Measurements from ENCODE around the gene PNKD.

PNKD gene

DNA sequence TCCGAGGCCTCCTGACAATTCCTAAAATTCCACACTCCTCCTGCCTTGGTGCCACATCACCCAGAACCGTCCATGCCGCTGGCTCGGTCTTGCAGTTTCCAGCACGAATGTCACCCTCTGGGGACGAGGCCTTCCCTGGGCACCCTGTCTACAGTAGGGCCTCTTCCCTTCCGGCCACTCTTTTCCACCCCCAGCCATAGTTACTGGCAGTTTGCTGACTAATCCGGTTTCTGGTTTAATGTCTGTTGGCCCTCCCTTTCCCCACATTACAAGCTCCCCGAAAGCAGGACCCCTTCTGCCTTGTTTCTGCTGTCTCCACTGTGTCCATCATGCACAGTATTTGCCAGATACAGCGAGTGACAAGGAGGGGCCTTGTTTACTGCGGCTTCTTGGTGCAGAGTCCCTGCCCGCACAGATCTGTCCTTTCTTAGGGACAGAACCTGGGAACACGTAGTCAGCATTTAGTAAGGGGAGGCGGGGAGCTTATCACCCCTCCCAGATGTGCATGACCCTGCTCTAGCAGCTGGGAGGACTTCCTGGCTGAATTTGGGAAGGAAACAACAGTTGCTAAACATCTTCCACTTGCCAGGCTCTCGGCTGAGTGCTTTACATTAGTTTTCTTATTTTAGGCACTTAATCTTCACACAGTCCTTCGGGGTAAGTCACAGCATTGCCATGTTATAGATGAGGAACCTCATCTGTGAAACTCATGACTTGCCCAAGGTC is 62.8 kb downstream of the PNKD start:
- H3K4me2 ChIP-seq (ENCODE audit: low read length) = no peak overlapping the region
- H3K4me3 ChIP-seq (ENCODE audit: low read depth, low read length, poor library complexity, severe bottlenecking) = no peak overlapping the region

DNA sequence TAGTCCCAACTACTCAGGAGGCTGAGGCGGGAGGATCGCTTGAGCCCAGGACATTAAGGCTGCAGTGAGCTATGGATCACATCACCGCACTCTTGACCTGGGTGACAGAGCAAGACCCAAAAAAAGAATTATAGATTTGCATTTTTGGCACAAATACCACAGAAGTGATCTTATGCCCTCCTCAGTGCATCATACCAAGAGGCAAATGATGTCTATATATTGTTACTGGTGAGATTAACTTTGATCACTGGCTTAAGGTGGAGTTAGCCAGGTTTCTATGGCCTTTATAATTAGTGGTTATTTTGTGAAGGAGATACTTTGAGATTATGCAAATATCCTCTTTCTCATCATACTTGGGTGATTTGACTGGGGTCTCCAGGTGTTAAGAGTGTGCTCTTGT is 64.2 kb downstream of the PNKD start:
- Histone ChIP-seq H3K79me2 (ENCODE audit: insufficient read depth, low read length) (no peaks in the 10 kb centered on the region), H3K4me3 (ENCODE audit: low read depth, low read length, poor library complexity, severe bottlenecking) (no peak overlapping the region), H3K36me3 (ENCODE audit: insufficient read depth, low read length) (no peaks in the 10 kb centered on the region; the same call in 1 of the 2 replicates), H2AFZ (ENCODE audit: low read length) (no peak overlapping the region), H3K9me2 (ENCODE audit: low read depth, low read length) (no peaks in the 10 kb centered on the region), H3K9me3 (ENCODE audit: low read length) (peaks cover 5% of the 10 kb centered on the region; the same call in 1 of the 2 replicates), H4K20me1 (ENCODE audit: insufficient read depth, low read length) (no peaks in the 10 kb centered on the region), H3K27me3 (ENCODE audit: insufficient read depth, low read length) (peaks cover 14% of the 10 kb centered on the region), H3K9ac (ENCODE audit: low read length) (no peak overlapping the region), H3K27ac (ENCODE audit: low read depth, low read length, poor library complexity, severe bottlenecking) (no peak overlapping the region), H3K4me1 (ENCODE audit: insufficient read depth, low read length, severe bottlenecking) (no peaks in the 10 kb centered on the region), H3F3A (ENCODE audit: insufficient read depth, low read length) (no peaks in the 10 kb centered on the region), H3K4me2 (ENCODE audit: low read length) (no peak overlapping the region)
- TF ChIP-seq, protein P1, sequence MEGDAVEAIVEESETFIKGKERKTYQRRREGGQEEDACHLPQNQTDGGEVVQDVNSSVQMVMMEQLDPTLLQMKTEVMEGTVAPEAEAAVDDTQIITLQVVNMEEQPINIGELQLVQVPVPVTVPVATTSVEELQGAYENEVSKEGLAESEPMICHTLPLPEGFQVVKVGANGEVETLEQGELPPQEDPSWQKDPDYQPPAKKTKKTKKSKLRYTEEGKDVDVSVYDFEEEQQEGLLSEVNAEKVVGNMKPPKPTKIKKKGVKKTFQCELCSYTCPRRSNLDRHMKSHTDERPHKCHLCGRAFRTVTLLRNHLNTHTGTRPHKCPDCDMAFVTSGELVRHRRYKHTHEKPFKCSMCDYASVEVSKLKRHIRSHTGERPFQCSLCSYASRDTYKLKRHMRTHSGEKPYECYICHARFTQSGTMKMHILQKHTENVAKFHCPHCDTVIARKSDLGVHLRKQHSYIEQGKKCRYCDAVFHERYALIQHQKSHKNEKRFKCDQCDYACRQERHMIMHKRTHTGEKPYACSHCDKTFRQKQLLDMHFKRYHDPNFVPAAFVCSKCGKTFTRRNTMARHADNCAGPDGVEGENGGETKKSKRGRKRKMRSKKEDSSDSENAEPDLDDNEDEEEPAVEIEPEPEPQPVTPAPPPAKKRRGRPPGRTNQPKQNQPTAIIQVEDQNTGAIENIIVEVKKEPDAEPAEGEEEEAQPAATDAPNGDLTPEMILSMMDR (IDR thresholded peaks at IDR 0.05; ENCODE audit: low read length) = no peak
- no peak for TF ChIP-seq EZH2 (IDR thresholded peaks at IDR 0.05; ENCODE audit: borderline replicate concordance, low read length)

More for the DNA sequence above, 62.8 kb downstream of the PNKD start:
- Histone ChIP-seq H3K9ac (ENCODE audit: low read length) (no peak overlapping the region), H3K27me3 (ENCODE audit: insufficient read depth, low read length) (peaks cover 14% of the 10 kb centered on the region), H4K20me1 (ENCODE audit: insufficient read depth, low read length) (no peaks in the 10 kb centered on the region), H3K9me3 (ENCODE audit: low read length) (peaks cover 5% of the 10 kb centered on the region; the same call in 1 of the 2 replicates), H2AFZ (ENCODE audit: low read length) (no peak overlapping the region), H3K4me1 (ENCODE audit: insufficient read depth, low read length, severe bottlenecking) (no peaks in the 10 kb centered on the region), H3K79me2 (ENCODE audit: insufficient read depth, low read length) (no peaks in the 10 kb centered on the region), H3F3A (ENCODE audit: insufficient read depth, low read length) (no peaks in the 10 kb centered on the region), H3K9me2 (ENCODE audit: low read depth, low read length) (no peaks in the 10 kb centered on the region), H3K27ac (ENCODE audit: low read depth, low read length, poor library complexity, severe bottlenecking) (no peak overlapping the region), H3K36me3 (ENCODE audit: insufficient read depth, low read length) (no peaks in the 10 kb centered on the region; the same call in 1 of the 2 replicates)
- no peak for TF ChIP-seq EZH2 (IDR thresholded peaks at IDR 0.05; ENCODE audit: borderline replicate concordance, low read length)
- TF ChIP-seq, protein P1 (IDR thresholded peaks at IDR 0.05; ENCODE audit: low read length) = no peak

DNA sequence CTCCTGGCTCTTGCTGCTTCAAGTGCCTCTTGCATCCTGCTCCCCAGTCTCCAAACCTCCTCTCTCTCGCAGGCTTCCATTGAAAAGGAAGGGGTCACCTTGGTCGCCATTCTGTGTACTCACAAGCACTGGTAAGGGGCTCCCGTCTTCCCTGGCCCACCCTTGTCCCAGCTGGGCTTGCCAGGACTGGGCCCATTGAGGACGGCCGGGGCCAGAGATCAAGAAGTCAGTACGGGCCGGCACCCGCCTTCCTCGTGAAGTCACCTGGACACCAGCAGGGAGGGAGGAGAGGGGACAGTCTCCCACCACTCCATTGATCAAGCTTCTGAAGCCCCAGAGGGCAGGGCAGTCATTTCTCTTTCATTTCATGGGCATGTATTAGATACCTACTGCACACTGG is 70.3 kb downstream of the PNKD start:
- H3K4me1 ChIP-seq (ENCODE audit: insufficient read depth, low read length, severe bottlenecking) = no peaks in the 10 kb centered on the region
- no peaks in the 10 kb centered on the region for H3K79me2 ChIP-seq (ENCODE audit: insufficient read depth, low read length)
- H3K9me3 ChIP-seq (ENCODE audit: low read length) = no peaks in the 10 kb centered on the region
- H3K36me3 ChIP-seq (ENCODE audit: insufficient read depth, low read length) = no peaks in the 10 kb centered on the region
- no peak overlapping the region for H3K4me3 ChIP-seq (ENCODE audit: low read depth, low read length, poor library complexity, severe bottlenecking)
- no peak overlapping the region for H3K27ac ChIP-seq (ENCODE audit: low read depth, low read length, poor library complexity, severe bottlenecking)
- H3K9me2 ChIP-seq (ENCODE audit: low read depth, low read length) = no peaks in the 10 kb centered on the region
- no peak overlapping the region for H3K4me2 ChIP-seq (ENCODE audit: low read length)
- H4K20me1 ChIP-seq (ENCODE audit: insufficient read depth, low read length) = no peaks in the 10 kb centered on the region
- H3K9ac ChIP-seq (ENCODE audit: low read length) = no peak overlapping the region
- no peak overlapping the region for H2AFZ ChIP-seq (ENCODE audit: low read length)
- H3K27me3 ChIP-seq (ENCODE audit: insufficient read depth, low read length) = peaks cover 4% of the 10 kb centered on the region; the same call in 1 of the 2 replicates
- no peaks in the 10 kb centered on the region for H3F3A ChIP-seq (ENCODE audit: insufficient read depth, low read length)
- TF ChIP-seq, protein P1 (IDR thresholded peaks at IDR 0.05; ENCODE audit: low read length) = no peak
- no peak for TF ChIP-seq EZH2 (IDR thresholded peaks at IDR 0.05; ENCODE audit: borderline replicate concordance, low read length)
